ENCODE measurements around the gene PGBD4.

PGBD4 gene

GRCh38 chr15:34101366-34102174 is at the start of gene PGBD4, which contains the start of gene EMC7:
Gene PGBD4 (plus strand): TSS chr15:34102083. CDS start chr15:34102532, 449 bp downstream.
Gene EMC7 (minus strand): TSS chr15:34101862. CDS start chr15:34101839, 23 bp downstream.
- peak; percentile 99 for DNase-seq

DNA sequence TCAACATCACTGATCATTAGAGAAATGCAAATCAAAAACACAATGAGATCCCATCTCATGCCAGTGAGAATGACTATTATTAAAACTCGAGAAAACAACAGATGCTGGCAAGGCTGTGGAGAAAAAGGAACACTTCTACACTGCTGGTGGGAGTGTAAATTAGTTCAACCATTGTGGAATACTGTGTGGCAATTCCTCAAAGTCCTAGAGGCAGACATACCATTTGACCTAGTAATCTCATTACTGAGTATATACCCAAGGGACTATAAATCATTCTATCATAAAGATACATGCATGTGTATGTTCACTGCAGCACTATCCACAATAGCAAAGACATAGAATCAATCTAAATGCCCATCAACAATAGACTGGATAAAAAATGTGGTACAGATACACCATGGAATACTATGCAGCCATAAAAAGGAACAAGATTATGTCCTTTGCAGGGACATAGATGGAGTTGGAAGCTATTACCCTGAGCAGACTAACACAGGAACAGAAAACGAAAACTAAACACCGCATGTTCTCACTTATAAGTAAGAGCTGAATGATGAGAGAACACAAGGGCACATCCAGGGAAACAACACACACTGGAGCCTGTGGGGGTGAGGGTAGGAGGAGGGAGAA is 47.7 kb upstream of the PGBD4 start:
- no peak for DNase-seq

GRCh38 chr15:34055868-34056595 is 45.9 kb upstream of the PGBD4 start:
- DNase-seq = peak; percentile 84

- no peak for DNase-seq
These were observed 45.0 kb upstream of the PGBD4 start for GRCh38 chr15:34056911-34057310.

- no peak for DNase-seq
These were observed 42.4 kb upstream of the PGBD4 start for GRCh38 chr15:34059476-34059875.

GRCh38 chr15:34059946-34060345 is 41.9 kb upstream of the PGBD4 start:
- no peak for DNase-seq

DNA sequence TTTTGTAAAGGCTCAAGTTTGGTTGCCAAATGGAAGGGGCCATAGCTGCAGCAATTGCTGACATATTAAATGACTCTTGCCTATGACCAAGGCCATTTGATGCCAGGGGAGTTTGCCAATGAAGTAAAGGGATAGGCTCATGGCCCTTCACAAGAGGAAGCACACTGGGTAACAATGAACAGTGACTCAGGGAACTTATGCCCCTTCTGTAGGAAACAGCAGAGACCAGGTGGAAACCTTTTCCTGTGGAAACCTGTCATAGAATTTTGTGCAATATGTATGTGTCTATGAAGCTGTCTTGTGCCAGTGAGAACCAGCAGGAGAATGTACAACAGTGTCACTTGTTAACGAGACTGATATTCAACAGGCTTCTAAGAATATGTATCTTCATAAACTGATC is 37.4 kb upstream of the PGBD4 start:
- no peak for DNase-seq

GRCh38 chr15:34065261-34065660 is 36.6 kb upstream of the PGBD4 start:
- no peak for DNase-seq

DNA sequence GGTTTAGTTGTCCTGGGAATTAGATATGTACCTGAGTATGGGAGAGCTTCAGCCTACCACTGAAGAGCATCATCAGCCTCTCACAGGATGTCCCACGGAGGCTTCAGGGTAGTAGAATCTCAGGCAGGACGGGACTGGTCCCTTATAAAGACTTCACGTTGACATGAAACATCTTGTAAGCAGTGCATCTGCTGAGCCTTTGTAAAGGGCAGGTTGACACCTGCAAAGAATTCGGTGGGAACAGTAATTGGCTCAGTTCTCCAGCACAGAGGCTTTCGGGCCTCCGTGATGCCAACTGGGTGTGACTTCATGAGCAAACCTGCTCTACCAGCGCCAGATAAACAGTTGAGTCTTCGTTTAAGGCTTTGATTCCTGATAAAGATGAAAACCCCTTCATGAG is 35.9 kb upstream of the PGBD4 start:
- no peak for DNase-seq

DNA sequence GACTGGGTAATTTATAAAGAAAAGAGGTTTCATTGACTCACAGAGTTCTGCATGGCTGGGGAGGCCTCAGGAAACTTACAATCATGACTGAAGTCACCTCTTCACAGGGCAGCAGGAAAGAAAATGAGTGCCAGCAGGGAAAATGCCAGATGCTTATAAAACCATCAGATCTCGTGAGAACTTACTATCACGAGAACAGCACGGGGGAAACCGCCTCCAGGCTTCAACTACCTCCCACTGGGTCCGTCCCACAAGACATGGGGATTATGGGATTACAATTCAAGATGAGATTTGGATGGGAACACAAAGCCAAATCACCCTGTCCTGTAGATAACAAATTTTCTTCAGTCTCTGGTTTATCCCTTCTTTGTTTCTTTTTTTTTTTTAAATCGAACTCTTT is 31.9 kb upstream of the PGBD4 start:
- DNase-seq = no peak

DNA sequence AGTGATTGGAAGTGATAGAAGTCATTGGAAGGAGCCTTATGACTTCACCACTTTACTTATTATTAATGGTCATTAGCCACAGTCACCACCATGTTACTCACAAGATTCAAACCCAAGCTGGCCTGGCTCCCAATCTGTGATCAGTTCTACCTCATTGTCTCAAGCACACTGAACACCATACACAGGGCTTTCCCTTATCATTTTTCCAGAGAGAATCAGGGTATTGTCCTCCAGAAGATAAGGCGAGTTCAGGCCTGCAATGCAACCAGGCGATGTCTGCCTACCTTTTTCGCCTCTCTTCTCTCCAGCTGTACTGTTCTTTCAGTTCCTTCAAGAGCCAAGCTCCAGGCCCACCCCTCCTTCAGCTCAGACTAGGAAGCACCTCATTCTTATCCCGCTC is 25.1 kb upstream of the PGBD4 start:
- DNase-seq = no peak

GRCh38 chr15:34078900-34079299 is 23.0 kb upstream of the PGBD4 start:
- DNase-seq = no peak

GRCh38 chr15:34079904-34080303 is 22.0 kb upstream of the PGBD4 start:
- DNase-seq = no peak

- DNase-seq = no peak
These were observed 17.8 kb upstream of the PGBD4 start for GRCh38 chr15:34084086-34084485.

- DNase-seq = no peak
These were observed 16.1 kb upstream of the PGBD4 start for GRCh38 chr15:34085746-34086145.

DNA sequence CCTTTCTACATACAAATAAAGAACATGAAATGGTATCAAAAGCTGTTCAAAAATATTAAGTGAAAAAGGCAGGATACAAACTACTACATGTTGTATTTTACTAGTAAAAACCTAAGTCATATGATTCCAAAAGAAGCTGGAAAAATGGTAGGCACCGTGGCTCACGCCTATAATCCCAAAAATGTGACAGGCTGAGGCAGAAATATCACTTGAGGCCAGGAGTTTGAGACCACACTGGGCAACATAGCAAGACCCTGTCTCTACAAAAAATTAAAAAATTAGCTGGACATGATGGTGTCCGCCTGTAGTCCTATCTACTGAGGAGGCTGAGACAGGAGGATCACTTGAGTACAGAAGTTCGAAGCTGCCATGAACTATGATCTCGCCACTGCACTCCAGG is 2.0 kb upstream of the PGBD4 start:
- no peak for DNase-seq

DNA sequence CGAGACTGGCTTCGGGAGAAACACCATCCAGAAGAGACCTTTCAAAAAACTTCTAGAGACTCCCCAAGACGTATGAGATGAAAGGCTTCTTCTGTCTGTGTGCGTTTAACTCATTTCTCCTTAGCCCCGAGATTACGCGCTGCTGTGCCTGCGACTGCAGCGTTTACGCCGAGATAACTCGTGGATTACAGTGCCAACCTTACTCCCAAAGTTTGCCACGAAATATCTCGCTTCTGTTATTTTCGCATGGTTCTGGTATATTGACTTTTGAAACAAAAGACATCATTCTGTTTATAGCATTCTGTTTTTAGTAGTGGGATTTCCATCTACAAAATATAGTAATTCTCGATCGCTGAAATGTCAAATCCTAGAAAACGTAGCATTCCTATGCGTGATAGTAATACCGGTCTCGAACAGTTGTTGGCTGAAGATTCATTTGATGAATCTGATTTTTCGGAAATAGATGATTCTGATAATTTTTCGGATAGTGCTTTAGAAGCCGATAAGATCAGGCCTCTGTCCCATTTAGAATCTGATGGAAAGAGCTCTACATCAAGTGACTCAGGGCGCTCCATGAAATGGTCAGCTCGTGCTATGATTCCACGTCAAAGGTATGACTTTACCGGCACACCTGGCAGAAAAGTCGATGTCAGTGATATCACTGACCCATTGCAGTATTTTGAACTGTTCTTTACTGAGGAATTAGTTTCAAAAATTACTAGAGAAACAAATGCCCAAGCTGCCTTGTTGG is 467 bp downstream of the PGBD4 start:
- no peak for DNase-seq

DNA sequence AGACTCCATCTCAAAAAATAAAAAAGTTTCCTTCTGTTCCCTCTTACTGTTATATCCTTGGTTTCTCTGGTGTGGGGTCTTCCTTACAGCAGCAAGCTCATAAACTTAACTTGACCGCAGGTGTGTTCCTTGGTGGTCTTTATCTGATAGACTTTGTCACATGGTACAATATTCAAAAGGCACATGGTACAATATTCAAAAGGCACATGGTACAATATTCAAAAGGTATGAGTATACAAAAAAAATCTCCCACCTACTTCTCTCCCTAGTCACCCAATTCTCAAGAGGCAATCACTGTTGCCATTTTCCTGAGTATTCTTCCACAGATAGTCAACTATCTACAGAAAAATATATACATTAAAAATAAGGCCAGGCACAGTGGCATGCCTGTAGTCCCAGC is 4.5 kb downstream of the PGBD4 start:
- no peak for DNase-seq

GRCh38 chr15:34107315-34107714 is 5.4 kb downstream of the PGBD4 start:
- no peak for DNase-seq

DNA sequence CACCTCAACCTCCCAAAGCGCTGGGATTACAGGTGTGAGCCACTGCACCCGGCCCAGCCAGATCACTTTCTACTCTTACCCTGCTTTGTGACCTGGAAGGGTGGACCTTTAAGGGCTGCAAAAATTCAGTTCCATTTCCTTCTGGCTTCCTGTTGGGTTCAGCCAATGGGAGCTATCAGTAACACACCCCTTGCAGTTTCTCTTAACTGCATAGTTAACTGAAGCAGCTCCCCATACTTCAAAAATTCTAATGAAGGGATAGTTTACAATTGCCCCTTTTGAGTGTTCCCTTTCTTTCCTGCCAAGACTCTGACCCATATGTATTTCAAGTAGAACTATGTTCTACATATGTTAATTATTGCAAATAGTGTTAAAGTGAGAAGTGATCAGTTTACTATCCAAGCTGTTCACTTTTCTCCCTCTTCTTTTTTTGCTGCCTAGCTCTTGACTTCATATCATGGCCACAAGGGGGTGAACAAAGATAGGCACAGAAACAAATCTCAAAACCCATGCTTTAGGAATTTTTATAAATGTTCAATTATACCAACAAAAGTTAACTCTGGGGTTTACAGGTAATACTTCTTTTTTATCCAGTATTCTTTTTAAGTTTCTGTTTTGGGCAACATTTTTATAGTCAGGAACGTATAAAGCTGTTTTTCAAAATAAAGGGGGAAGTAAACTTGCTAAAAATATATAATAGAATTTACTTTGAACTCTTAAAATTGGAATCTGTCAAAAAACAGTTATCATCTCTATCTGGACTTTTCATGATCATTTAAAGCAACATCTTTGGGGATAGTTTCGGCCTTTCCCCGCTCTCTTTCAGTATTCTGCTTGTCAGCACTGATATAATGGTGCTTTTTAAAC is 8.1 kb downstream of the PGBD4 start:
- DNase-seq = peak; percentile 44

- no peak for DNase-seq
These were observed 9.6 kb downstream of the PGBD4 start for GRCh38 chr15:34111488-34111887.

DNA sequence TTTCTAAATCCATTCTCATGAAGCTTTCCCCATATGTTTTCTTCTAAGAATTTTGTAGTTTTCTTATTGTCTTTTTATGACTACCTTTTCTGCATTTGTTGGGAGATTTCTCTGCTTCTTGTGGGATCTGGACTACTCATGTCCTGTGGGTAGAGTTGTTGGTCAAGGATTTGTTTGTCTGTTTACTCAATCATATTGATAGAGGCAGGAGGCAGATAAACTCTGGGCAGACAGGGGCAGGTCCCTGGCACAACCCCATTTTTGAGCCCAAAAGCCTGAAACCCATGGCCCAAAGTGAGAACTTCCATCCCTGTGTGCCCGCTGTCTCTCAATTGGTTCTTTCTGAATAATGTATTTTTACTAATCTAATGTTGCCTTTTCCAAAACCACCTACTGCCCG is 12.3 kb downstream of the PGBD4 start:
- no peak for DNase-seq
